Left lobe of liver (tissue), 2 donors: ENCODE measurements around the gene RIOX2. TPM values are rescaled to one million over a fixed set of nuclear protein-coding genes. Genes with fewer than 3 reads are reported as not detected.
"Not testable (repeated sequence)": the region's sequence is repeated elsewhere in the genome, so short reads cannot be mapped to it uniquely, and the experiment has no call there.

ENCODE experiments used
- ATAC-seq: fragments of 200-7000 bp; cut with Tn5 transposase; one replicate; pipeline ENCODE4 v1.9.1; 2020; ENCODE audit warnings: mild to moderate bottlenecking, moderate library complexity
- DNase-seq: peaks from one replicate; pipeline ENCODE4 v3.0.0-alpha.2; 2020; ENCODE audit warnings: low spot score
- total RNA-seq: library from RNA; stranded (reverse); gene quantifications from one replicate; pipeline ENCODE4 v1.2.1, GENCODE V29; 2021
- donor health status: DM: no; HTN: no; CAD: no; lungs with moderate emphysema.
- donor health status: DM: no; HTN: yes; CAD: no.

RIOX2 gene
- total RNA-seq: 10.1 TPM

DNA sequence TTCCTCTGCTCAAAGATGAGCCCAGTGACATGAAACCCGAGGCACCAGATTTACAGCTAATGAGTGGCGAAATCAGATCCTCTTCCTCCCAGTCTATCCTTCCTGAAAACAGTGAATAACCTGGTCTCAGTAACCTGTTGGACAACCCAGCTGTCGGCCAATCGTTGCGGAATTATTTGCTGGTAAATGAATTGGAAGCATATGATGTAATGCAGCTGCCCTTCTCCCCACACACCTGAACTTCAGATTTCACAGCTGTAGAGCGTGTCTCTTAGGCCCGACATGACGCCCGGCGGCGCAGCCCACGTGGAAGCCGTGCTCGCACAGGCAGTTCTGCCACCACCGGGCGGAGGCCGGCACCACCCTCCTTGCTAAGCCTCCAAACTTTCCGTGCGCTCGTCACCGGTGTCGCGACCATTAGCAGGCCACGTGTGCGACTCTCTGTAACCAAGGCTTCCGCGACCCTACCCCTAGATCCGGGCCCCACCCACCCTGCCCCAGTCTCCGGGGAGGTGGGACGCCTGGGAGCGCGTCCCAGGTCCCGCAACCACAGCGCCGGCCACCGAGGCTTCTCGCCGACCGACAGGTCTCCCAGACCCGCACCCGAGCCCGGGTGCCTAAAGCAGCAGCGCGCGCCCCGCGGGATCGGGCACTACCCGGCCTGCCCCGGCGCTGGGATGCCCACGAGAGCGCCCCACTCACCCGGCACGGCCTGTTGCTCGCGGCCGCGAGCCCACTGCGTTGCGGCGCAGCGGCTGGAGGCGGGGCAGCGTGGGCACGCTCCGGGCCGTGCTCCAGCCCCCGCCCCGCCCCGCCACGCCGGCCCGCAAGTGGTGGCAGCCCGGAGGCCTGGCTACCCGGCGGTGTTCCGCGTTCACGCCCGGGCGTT is at the start of gene RIOX2:
RIOX2 (minus strand) TSS at position 753 of the 889 bp plus-strand sequence. CDS start 4,838 bp downstream, outside the sequence.
- DNase-seq (peak; percentile 81), ATAC-seq (peak; percentile 97)

GRCh38 chr3:98020412-98020811 is 48.2 kb upstream of the RIOX2 start:
- ATAC-seq (no peak), DNase-seq (no peak)

DNA sequence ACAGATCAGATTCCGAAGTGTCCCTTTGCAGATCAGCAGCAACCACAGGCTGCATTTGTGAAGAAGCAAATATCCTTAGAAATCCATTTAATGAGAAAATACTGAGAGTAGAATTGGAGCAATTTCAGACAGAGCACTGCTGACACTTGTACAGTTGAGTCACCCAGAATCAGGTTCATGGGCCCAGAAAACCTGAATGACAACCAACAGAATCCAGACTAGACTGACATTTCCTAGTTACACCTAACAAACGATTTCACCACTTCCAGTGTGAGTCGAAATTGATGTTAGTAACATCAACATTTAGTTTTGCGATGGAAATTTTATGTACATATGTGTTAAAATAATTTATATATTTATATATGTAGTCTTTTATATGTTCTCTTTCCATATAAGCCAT is 46.1 kb upstream of the RIOX2 start:
- no peak for DNase-seq
- no peak for ATAC-seq

DNA sequence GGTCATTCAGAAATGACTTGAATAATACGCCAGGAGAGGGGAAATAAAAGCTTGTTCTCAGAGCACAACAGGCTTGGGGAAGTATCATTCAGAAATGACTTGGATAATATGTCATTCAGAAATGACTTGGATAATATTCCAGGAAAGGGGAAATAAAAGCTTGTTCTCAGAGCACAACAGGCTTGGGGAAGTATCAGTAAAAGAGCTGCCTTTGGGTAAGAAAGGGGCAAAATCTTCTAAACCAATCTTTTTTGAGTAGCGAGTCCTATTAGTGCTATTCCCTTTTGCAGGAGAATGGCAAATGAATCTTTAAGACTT is 42.0 kb upstream of the RIOX2 start:
- DNase-seq (no peak), ATAC-seq (no peak)

GRCh38 chr3:98013411-98014267 is 41.4 kb upstream of the RIOX2 start:
- DNase-seq (no peak), ATAC-seq (peak; percentile 58)

DNA sequence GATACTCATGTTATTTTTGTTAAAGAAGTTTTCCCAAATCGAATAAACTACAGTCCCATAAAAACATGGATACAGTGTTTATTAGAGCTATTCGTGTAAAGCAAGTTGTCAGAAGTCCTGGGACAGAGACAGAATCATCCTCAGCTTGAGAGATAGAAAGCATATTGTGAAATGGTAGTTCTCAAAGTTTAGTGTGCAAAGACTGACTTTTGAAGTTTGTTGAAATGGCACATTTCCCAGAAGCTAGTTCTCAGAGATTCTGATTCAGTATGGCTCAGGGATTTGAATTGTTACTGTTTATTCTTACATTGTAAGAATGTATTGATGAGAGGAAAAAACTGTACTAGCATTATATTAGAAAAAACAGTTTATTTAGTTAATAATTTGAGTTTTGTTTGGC is 40.7 kb upstream of the RIOX2 start:
- DNase-seq: no peak
- peak; percentile 93 for ATAC-seq

GRCh38 chr3:98010883-98011449 is 38.7 kb upstream of the RIOX2 start:
- not testable (repeated sequence) for DNase-seq, ATAC-seq

DNA sequence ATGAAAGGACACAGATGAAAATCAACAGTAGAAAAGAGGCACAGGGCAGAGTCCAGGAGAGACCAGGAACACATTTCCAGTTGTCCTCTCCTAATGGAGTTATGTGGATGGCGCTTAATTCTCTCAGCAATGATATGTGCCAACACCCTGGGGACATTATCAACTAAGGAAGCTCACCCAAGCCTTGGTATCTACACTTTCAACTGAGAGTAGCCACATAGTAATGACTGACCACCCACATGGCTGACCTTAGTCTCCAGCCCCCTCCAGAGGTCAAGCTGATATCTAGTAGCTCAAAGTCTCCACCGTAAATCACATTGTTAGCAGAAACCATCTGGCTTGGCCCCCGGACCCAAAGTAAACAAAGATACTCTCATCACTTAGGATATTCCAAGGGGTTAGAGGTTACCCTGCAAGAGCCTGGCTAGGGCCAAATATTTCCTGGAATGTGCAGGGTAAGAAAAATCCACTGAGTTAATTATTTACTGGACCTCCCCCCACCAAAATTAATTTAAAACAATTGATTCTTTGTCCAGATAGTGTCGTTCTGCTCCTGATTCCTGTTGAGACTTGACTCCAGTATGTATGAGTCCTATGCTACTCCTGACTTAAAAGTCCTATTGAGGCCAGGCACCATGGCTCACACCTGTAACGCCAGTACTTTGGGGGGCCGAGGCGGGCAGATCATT is 38.1 kb upstream of the RIOX2 start:
- peak; percentile 37 for ATAC-seq

GRCh38 chr3:98008855-98009254 is 36.6 kb upstream of the RIOX2 start:
- DNase-seq (no peak), ATAC-seq (no peak)

More for the DNA sequence above, 38.1 kb upstream of the RIOX2 start:
- DNase-seq: no peak

GRCh38 chr3:98005438-98005837 is 33.2 kb upstream of the RIOX2 start:
- DNase-seq (no peak), ATAC-seq (no peak)

DNA sequence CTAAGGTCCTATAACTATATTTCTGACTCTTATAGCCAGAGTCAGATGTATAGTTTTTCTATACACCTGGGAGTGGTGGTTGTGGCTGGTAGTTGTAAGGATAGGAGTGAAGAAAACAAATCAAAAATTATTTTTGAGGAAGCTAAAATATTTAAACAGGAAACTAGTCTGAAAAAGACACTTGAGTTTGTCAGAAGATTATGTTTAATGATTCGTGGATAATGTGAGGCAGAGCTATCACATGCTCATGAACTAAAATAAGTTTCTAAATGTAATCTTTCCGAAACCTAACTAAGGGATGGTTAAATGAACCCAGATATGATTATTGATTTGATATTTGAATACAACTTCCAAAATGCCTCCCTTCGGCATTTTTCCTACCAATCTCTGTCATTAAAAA is 32.5 kb upstream of the RIOX2 start:
- no peak for DNase-seq
- no peak for ATAC-seq

DNA sequence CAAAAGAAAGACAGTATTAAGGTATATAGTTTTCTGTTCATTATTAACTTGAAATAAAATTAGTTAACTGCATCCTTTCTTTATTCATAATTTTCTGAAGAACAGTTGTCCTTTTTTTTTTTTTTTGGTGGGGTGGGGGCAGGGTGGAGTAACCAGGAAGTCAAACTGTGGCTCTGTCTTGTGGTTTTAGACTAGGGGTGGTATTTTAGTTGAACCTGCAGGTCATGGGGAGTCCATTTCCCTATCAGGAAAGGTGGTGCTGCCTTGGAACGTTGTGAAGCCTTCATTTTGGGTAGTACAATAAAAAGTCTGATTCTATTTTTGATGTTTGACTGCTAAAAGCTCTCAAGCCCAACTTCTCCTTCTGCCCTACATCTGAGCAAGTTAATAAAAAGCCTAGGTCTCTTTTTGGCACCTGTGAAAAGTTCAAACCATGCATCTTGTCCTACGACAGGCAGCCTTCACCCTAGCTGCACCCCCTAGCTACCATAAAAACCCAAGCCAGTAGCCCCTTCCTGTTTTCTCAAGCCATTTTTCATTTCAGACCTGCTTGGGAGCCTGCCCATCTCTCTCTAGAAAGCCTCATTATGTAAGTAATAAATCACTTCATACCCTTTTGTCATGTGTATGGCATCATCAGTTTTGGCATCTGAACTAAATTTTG is 31.2 kb upstream of the RIOX2 start:
- DNase-seq (no peak), ATAC-seq (no peak)

GRCh38 chr3:98002717-98003116 is 30.5 kb upstream of the RIOX2 start:
- ATAC-seq: no peak

DNA sequence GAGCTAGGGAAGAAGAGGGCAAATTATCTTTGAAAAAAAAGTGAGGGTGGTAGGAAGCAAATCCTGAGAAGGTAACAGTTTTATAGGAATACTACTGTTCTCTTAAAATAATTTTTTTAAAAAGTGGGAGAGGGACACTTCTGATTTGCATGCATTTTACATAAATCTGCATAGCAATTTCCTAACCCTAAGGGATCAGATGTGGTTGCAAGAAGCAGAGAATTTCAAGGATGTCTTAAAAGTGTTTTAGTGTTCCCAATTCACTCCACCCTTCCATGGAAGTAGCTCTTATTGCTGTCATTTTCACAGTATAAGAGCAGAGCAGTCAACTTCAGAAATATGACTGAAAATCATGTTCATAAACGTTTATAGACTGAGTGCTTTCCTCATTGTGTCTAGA is 27.8 kb upstream of the RIOX2 start:
- no peak for DNase-seq

More at GRCh38 chr3:98002717-98003116, 30.5 kb upstream of the RIOX2 start:
- DNase-seq: no peak

DNA sequence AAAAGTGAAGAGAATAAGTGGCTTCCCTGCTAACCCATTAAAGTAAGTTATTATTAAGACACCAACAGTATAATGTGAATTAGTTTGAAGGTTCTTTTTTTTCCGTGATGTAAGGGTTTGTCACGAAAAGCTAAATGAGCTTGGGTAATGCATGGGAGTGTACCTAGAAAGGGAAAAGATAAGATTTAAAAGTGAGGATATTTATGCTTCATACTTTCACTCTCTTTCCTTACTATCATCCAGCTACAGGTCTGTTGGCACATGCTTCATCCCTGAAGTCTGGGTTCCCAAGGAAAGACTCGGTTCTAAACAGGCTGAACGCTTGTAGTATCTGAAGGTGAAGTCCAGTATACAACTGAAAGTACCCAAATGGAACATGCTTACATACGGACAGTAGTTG is 26.9 kb upstream of the RIOX2 start:
- DNase-seq (no peak), ATAC-seq (no peak)

More for the DNA sequence above, 27.8 kb upstream of the RIOX2 start:
- ATAC-seq: no peak

- ATAC-seq (no peak), DNase-seq (no peak)
Measured at GRCh38 chr3:97996988-97997387, 24.8 kb upstream of the RIOX2 start.

DNA sequence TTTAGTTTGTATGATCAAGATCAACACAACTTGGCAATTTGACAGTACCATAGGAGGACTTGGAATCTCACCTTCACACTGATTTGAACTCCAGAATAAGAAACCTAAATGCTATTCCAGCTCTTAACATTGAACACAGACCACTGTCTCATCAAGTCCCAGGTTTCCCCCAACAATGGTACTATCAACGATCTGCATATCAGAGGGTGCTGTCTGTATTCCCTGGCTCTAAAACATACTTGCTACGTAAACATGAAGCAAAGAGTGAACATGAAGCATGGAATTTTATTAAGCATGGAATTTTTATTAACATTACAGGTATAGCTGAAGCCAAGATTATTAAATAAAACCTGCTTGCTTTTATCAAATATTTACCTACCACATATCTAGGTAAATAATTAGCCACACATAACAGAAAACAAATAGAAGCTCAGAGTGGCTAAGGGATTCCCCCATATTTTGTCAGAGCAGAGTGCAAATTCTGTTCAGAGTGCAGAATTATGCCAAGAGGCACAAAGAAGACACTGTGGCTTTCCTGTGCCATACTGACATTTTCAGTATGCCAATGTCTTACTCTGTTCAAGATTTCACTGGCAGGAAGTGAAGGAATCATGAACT is 22.2 kb upstream of the RIOX2 start:
- ATAC-seq: peak; percentile 87
- no peak for DNase-seq

DNA sequence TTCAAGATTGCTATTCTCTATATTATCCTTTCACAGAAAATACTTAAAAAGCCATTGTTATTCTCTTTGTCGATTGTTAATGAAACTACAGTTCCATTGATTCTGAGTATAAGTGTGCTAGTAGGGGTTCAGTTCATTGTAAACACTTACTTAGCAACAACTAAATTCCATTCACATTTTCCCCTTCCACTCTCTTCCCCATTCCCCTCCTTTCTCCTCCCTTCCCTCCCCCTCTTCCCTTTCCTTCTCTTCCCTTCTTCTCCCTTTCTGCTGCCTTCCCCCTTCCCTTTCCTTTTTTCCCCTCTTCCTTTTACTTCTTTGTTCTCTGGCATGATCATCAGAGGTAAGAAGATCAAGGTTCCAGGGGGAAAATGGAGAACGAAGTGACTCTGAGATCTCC is 21.3 kb upstream of the RIOX2 start:
- ATAC-seq (no peak), DNase-seq (no peak)

DNA sequence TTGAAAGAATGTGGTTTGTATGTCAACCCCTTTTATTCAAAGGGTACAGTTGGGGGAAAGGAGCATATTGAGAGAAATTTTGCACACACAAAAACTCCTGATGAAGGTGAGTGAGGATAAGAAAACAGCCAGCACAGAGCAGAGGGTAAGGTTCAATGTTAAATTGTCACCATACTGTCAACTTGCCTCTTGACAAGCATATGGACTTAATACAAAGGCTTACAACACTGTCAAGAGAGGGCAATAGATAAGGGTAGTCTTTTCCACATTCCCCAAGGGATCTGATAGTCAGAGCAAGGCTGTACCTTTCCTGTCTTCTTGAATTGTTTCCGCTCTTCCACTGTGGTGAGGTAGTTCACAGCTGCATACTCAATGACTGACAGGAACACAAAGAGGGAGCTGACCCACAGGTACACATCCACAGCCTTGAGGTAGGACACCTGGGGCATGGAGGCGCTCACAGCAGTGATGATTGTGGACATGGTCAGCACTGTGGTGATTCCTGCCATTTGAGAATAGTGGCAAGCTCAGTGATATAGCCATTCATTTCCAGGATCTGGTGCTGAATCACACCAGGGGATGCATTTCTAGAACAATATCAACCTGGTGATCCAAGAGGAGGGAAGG is 20.4 kb upstream of the RIOX2 start:
- no peak for DNase-seq
- no peak for ATAC-seq

- ATAC-seq (no peak), DNase-seq (no peak)
Measured at GRCh38 chr3:97991293-97991682, 19.1 kb upstream of the RIOX2 start.
